H1 (cell line): ENCODE data around the gene SLC22A2. TPM values are rescaled to one million over a fixed set of nuclear protein-coding genes. Genes with fewer than 3 reads are reported as not detected.

Experiments
- CTCF ChIA-PET: fragments of 300-600 bp; sonication (Branson Sonifier 250); formaldehyde crosslinking; loops from one replicate; lab custom pipeline; 2021; ENCODE audit not compliant: partially characterized antibody; lab: Charles Lee
- POLR2A ChIA-PET: fragments of 300-600 bp; sonication (Branson Sonifier 250); formaldehyde crosslinking; loops from one replicate; lab custom pipeline; 2021; ENCODE audit warnings: inconsistent platforms; ENCODE audit not compliant: partially characterized antibody; lab: Charles Lee
- DNase-seq, 2 experiments: peaks; one replicate each; pipeline versions ENCODE4 v3.0.0 to v3.0.0-alpha.2; 2010 to 2022; ENCODE audit warnings: low spot score in 2 of 2, low read depth in 1 of 2, mixed read lengths in 1 of 2
- FAIRE-seq: peaks from 2 replicates; lab custom pipeline; 2011; peaks lifted over from hg19 to GRCh38; lab: Jason Lieb, UNC
- H2AFZ ChIP-seq: 2 replicates; pipeline ENCODE4 v1.8.1; 2012; ENCODE audit warnings: low read length, inconsistent platforms
- H2AK5ac ChIP-seq: 2 replicates; pipeline ENCODE4 v1.6.1; 2013; ENCODE audit warnings: low read depth, low read length
- H2BK120ac ChIP-seq: replicated peaks from 2 replicates; pipeline ENCODE3; 2013; ENCODE audit warnings: low read depth, low read length, inconsistent platforms
- H2BK12ac ChIP-seq: 2 replicates; pipeline ENCODE4 v1.6.1; 2013; ENCODE audit warnings: low read depth, low read length
- H2BK15ac ChIP-seq: 2 replicates; pipeline ENCODE4 v1.6.1; 2013; ENCODE audit warnings: low read length
- H2BK20ac ChIP-seq: 2 replicates; pipeline ENCODE4 v1.6.1; 2013; ENCODE audit warnings: low read length
- H2BK5ac ChIP-seq: 2 replicates; pipeline ENCODE4 v1.6.1; 2013; ENCODE audit warnings: low read depth, low read length
- H3K14ac ChIP-seq: 2 replicates; pipeline ENCODE4 v1.6.1; 2013; ENCODE audit warnings: inconsistent platforms; ENCODE audit not compliant: insufficient read length
- H3K18ac ChIP-seq: 2 replicates; pipeline ENCODE4 v1.6.1; 2013; ENCODE audit warnings: low read length; ENCODE audit errors: extremely low read depth
- H3K23ac ChIP-seq: 2 replicates; pipeline ENCODE4 v1.6.1; 2013; ENCODE audit warnings: inconsistent platforms; ENCODE audit not compliant: insufficient read length
- H3K23me2 ChIP-seq: 2 replicates; pipeline ENCODE4 v1.6.1; 2013; ENCODE audit warnings: low read depth, low read length
- H3K27ac ChIP-seq: 2 replicates; pipeline ENCODE4 v1.6.1; 2011; ENCODE audit warnings: low read depth, low read length, inconsistent platforms
- H3K27me3 ChIP-seq, 4 experiments: replicated peaks in 1 of 4; 1 replicate in 1 of 4; 2 replicates in 3 of 4; pipeline versions ENCODE4 v1.6.1 to v1.8.1; 2011 to 2013; ENCODE audit warnings: low read length in 3 of 4, mild to moderate bottlenecking in 3 of 4, inconsistent platforms in 2 of 4, mixed read lengths in 2 of 4, moderate library complexity in 1 of 4; ENCODE audit not compliant: control insufficient read depth in 3 of 4, insufficient read depth in 3 of 4; ENCODE audit errors: extremely low read depth in 1 of 4
- H3K36me3 ChIP-seq, 4 experiments: 2 replicates each; pipeline versions ENCODE4 v1.6.1 to v1.8.1; 2011 to 2013; ENCODE audit warnings: mild to moderate bottlenecking in 4 of 4, low read length in 3 of 4, moderate library complexity in 2 of 4, control low read depth in 1 of 4, inconsistent platforms in 1 of 4; ENCODE audit not compliant: insufficient read depth in 4 of 4, control insufficient read depth in 2 of 4
- H3K4ac ChIP-seq: replicated peaks from 2 replicates; pipeline ENCODE3; 2013; ENCODE audit warnings: low read length, low read depth, mixed read lengths, inconsistent platforms; ENCODE audit not compliant: insufficient read length
- H3K4me1 ChIP-seq, 4 experiments: replicated peaks in 1 of 4; 1 replicate in 1 of 4; 2 replicates in 3 of 4; pipeline versions ENCODE4 v1.6.1 to v1.8.1; 2011 to 2013; ENCODE audit warnings: low read length in 3 of 4, inconsistent platforms in 2 of 4, mixed read lengths in 1 of 4; ENCODE audit not compliant: insufficient read depth in 4 of 4, control insufficient read depth in 3 of 4
- H3K4me2 ChIP-seq, 2 experiments: 2 replicates each; pipeline versions ENCODE4 v1.6.1 to v1.8.1; 2011 to 2013; ENCODE audit warnings: low read depth in 2 of 2, low read length in 2 of 2, control low read depth in 1 of 2, inconsistent platforms in 1 of 2, mild to moderate bottlenecking in 1 of 2; ENCODE audit not compliant: insufficient read depth in 1 of 2
- H3K4me3 ChIP-seq, 4 experiments: fragments of 200-600, 300-600 bp in 1 of 4; sonication (generic), shearing (Covaris generic), sonication (Bioruptor Twin) in 1 of 4; 2 replicates each; pipeline versions ENCODE4 v1.5.1 to v1.8.1; 2011 to 2016; ENCODE audit warnings: low read length in 4 of 4, low read depth in 3 of 4, control low read depth in 2 of 4, inconsistent platforms in 2 of 4, mild to moderate bottlenecking in 2 of 4, mixed read lengths in 1 of 4, moderate library complexity in 1 of 4; ENCODE audit not compliant: insufficient read depth in 2 of 4; ENCODE audit errors: extremely low read depth in 1 of 4
- H3K56ac ChIP-seq: replicated peaks from 2 replicates; pipeline ENCODE3; 2013; ENCODE audit warnings: low read depth, mild to moderate bottlenecking, mixed read lengths, low read length, inconsistent platforms; ENCODE audit not compliant: insufficient read length
- H3K79me1 ChIP-seq: 2 replicates; pipeline ENCODE4 v1.6.1; 2013; ENCODE audit warnings: low read depth, low read length, control low read depth
- H3K79me2 ChIP-seq, 2 experiments: 2 replicates each; pipeline versions ENCODE4 v1.6.1 to v1.8.1; 2012 to 2013; ENCODE audit warnings: low read length in 2 of 2, mild to moderate bottlenecking in 2 of 2, inconsistent platforms in 1 of 2; ENCODE audit not compliant: insufficient read depth in 2 of 2, control insufficient read depth in 1 of 2
- H3K9ac ChIP-seq, 4 experiments: replicated peaks in 1 of 4; 1 replicate in 1 of 4; 2 replicates in 3 of 4; pipeline versions ENCODE4 v1.6.1 to v1.8.1; 2011 to 2013; ENCODE audit warnings: low read depth in 3 of 4, low read length in 3 of 4, control low read depth in 2 of 4, mild to moderate bottlenecking in 2 of 4, moderate library complexity in 2 of 4, inconsistent platforms in 1 of 4; ENCODE audit errors: extremely low read depth in 1 of 4
- H3K9me3 ChIP-seq, 2 experiments: 2 replicates each; pipeline versions ENCODE4 v1.6.1 to v1.8.1; 2012 to 2013; ENCODE audit warnings: mild to moderate bottlenecking in 2 of 2, moderate library complexity in 2 of 2, control low read depth in 1 of 2, inconsistent platforms in 1 of 2, low read depth in 1 of 2, low read length in 1 of 2, mixed read lengths in 1 of 2; ENCODE audit not compliant: insufficient read depth in 2 of 2
- H4K20me1 ChIP-seq, 2 experiments: replicated peaks in 1 of 2; 2 replicates each; pipeline versions ENCODE3 to v1.8.1; 2011 to 2013; ENCODE audit warnings: inconsistent platforms in 2 of 2, low read length in 2 of 2, mild to moderate bottlenecking in 1 of 2; ENCODE audit not compliant: insufficient read depth in 2 of 2, control insufficient read depth in 1 of 2
- H4K5ac ChIP-seq: 2 replicates; pipeline ENCODE4 v1.6.1; 2013; ENCODE audit warnings: low read length, low read depth, mixed read lengths, inconsistent platforms; ENCODE audit not compliant: insufficient read length
- H4K8ac ChIP-seq: 2 replicates; pipeline ENCODE4 v1.8.0; 2013; ENCODE audit warnings: mild to moderate bottlenecking, moderate library complexity, low read length, inconsistent platforms; ENCODE audit not compliant: insufficient read depth; ENCODE audit errors: extremely low read depth
- H4K91ac ChIP-seq: replicated peaks from 2 replicates; pipeline ENCODE3; 2013; ENCODE audit warnings: low read length, mixed read lengths, inconsistent platforms; ENCODE audit not compliant: insufficient read length
- ATF3 ChIP-seq: IDR thresholded peaks from 2 replicates; pipeline ENCODE4 v1.6.1; 2011; ENCODE audit warnings: low read depth, mild to moderate bottlenecking, low read length; ENCODE audit not compliant: insufficient read depth
- CBX8 ChIP-seq: fragments of 300-800, 300-1000 bp; sonication (generic); IDR thresholded peaks from 2 replicates; pipeline ENCODE4 v1.7.1; 2016; ENCODE audit warnings: low read depth, low read length, borderline replicate concordance
- CTCF ChIP-seq, 3 experiments: IDR thresholded peaks; 1 replicate in 2 of 3; 2 replicates in 1 of 3; pipeline versions ENCODE4 v1.5.1 to v1.6.1; 2011; ENCODE audit warnings: low read length in 3 of 3, mild to moderate bottlenecking in 3 of 3, inconsistent platforms in 2 of 3, low read depth in 1 of 3, moderate library complexity in 1 of 3; ENCODE audit not compliant: insufficient read depth in 1 of 3; ENCODE audit errors: control extremely low read depth in 1 of 3
- HDAC2 ChIP-seq, 2 experiments: fragments of 300-600 bp in 1 of 2; sonication (generic) in 1 of 2; IDR thresholded peaks; 2 replicates each; pipeline ENCODE4 v1.6.1; 2011 to 2012; ENCODE audit warnings: low read depth in 2 of 2, low read length in 2 of 2, mild to moderate bottlenecking in 2 of 2, moderate library complexity in 2 of 2, borderline replicate concordance in 1 of 2, inconsistent platforms in 1 of 2
- JUND ChIP-seq: IDR thresholded peaks from 2 replicates; pipeline ENCODE4 v1.6.1; 2011; ENCODE audit warnings: mild to moderate bottlenecking, improper control_type of control experiment, low read length
- WGBS, 2 experiments: shearing (Covaris generic) in 1 of 2; methylation state at CpG; one replicate each; pipeline versions ENCODE4 v1.1.6 to v1.1.7; 2013 to 2015; ENCODE audit warnings: low lambda C conversion rate in 2 of 2, mixed read lengths in 2 of 2, inconsistent platforms in 1 of 2, low coverage in 1 of 2, missing lambda C conversion rate in 1 of 2; ENCODE audit not compliant: insufficient replicate concordance in 2 of 2, insufficient coverage in 1 of 2, insufficient read length in 1 of 2; ENCODE audit errors: extremely low coverage in 1 of 2, missing lambda C conversion rate in 1 of 2; 5-methylcytosine and 5-hydroxymethylcytosine counted together
- polyA plus RNA-seq, 7 experiments: library from polyadenylated mRNA; depleted of rRNA in 3 of 7; stranded (reverse) in 5 of 7; unstranded in 2 of 7; fragments of >200 nt in 5 of 7; fragments of 200-250 nt in 2 of 7; gene quantifications; 1 replicate in 5 of 7; 2 replicates in 1 of 7; 4 replicates in 1 of 7; pipeline versions ENCODE4 v1.2.1 to v1.2.3, GENCODE V29; 2011 to 2013; ENCODE audit warnings: missing spikeins in 2 of 7, mixed read lengths in 2 of 7
- total RNA-seq: library from RNA; stranded (reverse); fragmentation: NEBNext Ultra II Directional; extraction: Animal tissue kit (Norgen Biotek cat#: 25700); gene quantifications from 2 replicates; pipeline ENCODE4 v1.2.1, GENCODE V29; 2021

The SLC22A2 gene
- total and polyA plus RNA-seq, 2 of the 8 experiments (the other 6 are each of a cell fraction or from before 2014, with no cell fraction given): 0.23 to 1.4 TPM

- TF ChIP-seq HDAC2 (IDR thresholded peaks at IDR 0.05; ENCODE audit: borderline replicate concordance in 1 of 2, low read depth in 2 of 2, low read length in 2 of 2) (no peak), CBX8 (no peak), ATF3 (no peak), CTCF (IDR thresholded peaks at IDR 0.05; ENCODE audit: control extremely low read depth in 1 of 3, insufficient read depth in 1 of 3, low read depth in 1 of 3, low read length in 3 of 3) (no peak), JUND (no peak)
- Histone ChIP-seq H3K79me2 (no peaks in the 10 kb centered on the region), H3K23me2 (no peaks in the 10 kb centered on the region), H2BK12ac (no peak overlapping the region), H3K36me3 (no peaks in the 10 kb centered on the region), H3K4ac (no peak overlapping the region), H2BK5ac (no peak overlapping the region), H3K79me1 (no peaks in the 10 kb centered on the region), H4K91ac (no peak overlapping the region), H3K27ac (no peak overlapping the region), H3K9me3 (no peaks in the 10 kb centered on the region), H3K23ac (no peak overlapping the region), H3K27me3 (no peaks in the 10 kb centered on the region; a peak in 1 of 7 replicates), H3K4me1 (peaks cover 0 to 26% (median 11%) of the 10 kb centered on the region in 4 experiments; a peak in 3 of 7 replicates), H3K4me3 (no peak overlapping the region), H2AFZ (no peak overlapping the region), H3K14ac (no peak overlapping the region), H3K9ac (no peak overlapping the region), H2BK15ac (no peak overlapping the region), H2BK120ac (no peak overlapping the region), H3K4me2 (no peak overlapping the region), H4K20me1 (no peaks in the 10 kb centered on the region), H2BK20ac (no peak overlapping the region), H2AK5ac (no peak overlapping the region), H3K18ac (no peak overlapping the region), H3K56ac (no peak overlapping the region), H4K8ac (no peak overlapping the region), H4K5ac (no peak overlapping the region)
- FAIRE-seq (peak; percentile 7), DNase-seq (no peak)
- ChIA-PET POLR2A (no interaction called here), CTCF (interaction anchor here (0.6 to 1.5 kb wide), 2 partner anchors 9 to 1429 kb away, joined by 6 to 8 read pairs; no protein-coding TSS in a partner anchor)
- 38% methylated on average over 3 of the region's 3 CpGs; no CpG with 5 or more reads in 1 of the 2 experiments for WGBS, 2 experiments
Measured at GRCh38 chr6:160253292-160253691, 5.3 kb downstream of the SLC22A2 start.
